NCI-H774 (cell line): ENCODE results near the gene USP32.

ENCODE experiments used
- DNase-seq: peaks from one replicate; lab custom pipeline; 2025; lab: John Stamatoyannopoulos, UW

The USP32 gene

GRCh38 chr17:60134396-60135150 lies 257.4 kb downstream of the USP32 start:
- DNase-seq = no peak

GRCh38 chr17:60130466-60130865 lies 261.5 kb downstream of the USP32 start:
- no peak for DNase-seq

GRCh38 chr17:60129164-60129563 lies 262.8 kb downstream of the USP32 start:
- DNase-seq = no peak
